GM19099 (cell line): Measurements from ENCODE around the gene PCDH19.

Experiments used
- POLR2A ChIP-seq: IDR thresholded peaks from 3 replicates; pipeline ENCODE4 v1.6.1; 2011; ENCODE audit warnings: low read depth; ENCODE audit not compliant: insufficient read length; ENCODE audit errors: extremely low read depth

PCDH19 gene

DNA sequence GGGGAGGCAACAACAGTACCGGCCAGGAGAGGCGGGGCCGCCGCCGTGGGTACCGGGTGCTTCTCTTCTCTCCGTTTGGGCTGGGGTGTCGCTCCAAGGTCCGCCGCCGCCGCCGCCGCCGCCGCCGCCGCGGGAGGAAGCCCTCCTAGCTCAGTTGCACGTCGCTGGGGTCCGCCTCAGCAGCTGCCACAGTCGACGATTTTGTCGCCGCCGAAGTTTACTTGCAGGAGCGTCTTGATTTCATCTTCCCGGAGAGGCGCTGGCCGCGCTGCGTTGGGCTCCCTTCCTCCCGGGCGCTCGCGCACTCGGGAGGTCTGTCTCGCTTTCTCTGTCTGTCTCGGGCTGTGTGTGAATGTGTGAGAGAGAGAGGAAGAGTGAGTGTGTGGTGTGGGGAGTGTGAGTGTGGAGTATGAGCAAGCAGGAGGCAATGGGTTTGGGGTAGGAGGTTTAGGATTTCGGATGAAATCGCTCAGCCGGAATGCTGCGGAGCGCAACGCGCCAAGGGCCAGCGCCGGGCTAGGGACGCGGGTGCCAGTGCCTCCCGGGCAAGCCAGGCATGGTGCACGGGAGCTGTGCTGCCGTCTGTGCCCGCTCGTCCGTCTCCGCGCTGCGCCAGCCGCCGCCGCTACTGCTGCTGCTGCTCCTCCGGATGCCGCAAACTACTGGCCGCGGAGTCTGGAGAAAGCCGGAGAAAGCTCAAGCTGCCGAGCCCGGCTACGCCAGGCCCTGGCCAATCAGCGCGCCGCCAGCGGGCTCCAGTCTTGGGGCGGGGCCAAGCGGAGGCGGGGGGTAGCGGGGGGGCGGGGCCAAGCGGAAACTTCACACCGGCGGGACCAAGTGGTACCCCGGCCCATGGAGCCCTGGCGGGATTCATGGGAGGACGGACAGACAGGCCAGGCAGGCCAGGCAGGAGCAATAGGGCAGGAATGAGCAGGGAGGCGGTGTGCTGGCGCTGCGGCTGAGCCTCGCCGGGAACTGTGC is at the start of gene PCDH19:
PCDH19 (minus strand) TSS at position 664 of the 981 bp plus-strand sequence. CDS start 1,676 bp downstream, outside the sequence.
- no peak for TF ChIP-seq POLR2A

DNA sequence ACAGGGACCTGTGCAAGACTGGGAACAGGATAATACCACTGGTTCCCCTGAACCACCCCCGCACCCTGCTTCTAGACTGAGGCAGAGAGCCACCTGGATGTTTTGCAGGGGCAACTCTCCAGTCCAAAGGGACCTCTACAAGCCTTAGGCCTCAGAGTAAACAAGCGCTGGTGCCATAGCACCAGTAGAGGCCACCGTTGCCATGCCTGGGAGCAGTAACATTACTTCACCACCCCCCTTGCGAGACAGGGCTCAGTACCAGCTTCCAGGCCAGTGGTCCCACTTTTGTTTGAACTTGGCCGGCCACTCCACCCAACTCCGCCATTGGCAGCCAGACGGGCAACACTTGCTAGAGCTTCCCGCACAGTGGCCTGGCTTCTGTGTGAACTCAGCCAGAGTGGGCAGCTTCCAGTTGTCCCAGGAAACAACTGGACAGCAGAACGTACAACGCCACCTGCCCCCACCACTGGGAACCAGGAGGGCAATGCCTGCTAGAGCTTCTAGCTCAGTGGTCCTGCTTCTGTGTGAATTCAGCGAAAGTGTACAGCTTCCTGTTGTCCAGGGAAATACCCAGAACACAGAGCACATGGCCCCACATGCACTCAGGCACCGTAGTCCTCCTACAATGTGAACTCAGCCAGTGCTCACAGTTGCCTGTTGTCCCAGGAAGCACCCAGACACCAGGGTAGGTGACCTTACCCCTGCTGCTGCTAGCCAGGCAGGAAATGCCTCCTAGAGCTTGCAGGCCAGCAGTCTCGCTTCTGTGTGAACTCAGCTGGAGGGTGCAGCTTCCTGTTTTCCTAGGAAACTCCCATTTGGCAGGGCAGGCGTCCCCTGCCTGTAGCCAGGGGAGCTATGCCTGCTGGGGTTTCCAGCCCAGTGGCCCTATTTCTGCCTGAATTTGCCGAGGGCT is 39.9 kb upstream of the PCDH19 start:
- TF ChIP-seq POLR2A, result no peak

GRCh38 chrX:100447655-100448397 is 37.8 kb upstream of the PCDH19 start:
- no peak for TF ChIP-seq POLR2A

DNA sequence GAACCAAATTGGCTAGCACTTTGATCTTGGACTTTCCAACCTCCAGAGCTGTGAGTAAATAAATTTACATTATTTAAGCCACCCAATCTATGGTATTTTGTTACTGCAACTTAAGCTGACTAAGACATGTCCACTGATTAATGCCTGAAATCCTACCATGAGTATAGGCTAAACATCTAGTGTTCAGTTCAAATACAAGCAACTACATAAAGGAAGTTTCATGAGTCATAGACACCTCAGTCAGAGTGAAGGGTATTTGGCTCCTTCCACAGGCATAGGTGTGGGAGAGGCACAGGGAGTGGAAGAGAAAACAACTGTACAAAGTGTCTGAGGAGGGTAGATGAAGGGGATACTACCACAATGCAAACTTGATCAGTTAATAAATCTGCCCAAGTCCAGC is 35.5 kb upstream of the PCDH19 start:
- TF ChIP-seq POLR2A, result no peak

DNA sequence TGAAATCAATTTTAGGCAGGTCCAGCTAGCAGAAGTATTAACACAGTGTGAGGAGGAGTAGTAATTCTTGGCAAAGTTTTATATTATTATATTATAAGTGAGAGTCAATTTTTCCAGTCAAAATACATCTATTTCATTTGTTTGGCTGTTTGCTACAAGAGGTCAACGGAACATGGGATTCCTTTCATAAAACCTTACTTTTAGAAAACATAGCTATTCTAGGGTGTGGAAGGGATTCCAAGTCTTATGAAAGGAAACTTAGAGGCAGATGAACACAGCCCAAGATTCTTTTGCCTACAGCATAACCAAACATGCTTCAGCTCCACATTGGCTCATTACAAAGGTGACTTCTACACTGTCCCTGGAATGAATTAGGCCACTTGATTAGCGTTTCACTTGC is 29.9 kb upstream of the PCDH19 start:
- TF ChIP-seq POLR2A, result no peak

GRCh38 chrX:100435726-100436125 is 25.7 kb upstream of the PCDH19 start:
- TF ChIP-seq POLR2A, result no peak

GRCh38 chrX:100424012-100424411 is 13.9 kb upstream of the PCDH19 start:
- no peak for TF ChIP-seq POLR2A

DNA sequence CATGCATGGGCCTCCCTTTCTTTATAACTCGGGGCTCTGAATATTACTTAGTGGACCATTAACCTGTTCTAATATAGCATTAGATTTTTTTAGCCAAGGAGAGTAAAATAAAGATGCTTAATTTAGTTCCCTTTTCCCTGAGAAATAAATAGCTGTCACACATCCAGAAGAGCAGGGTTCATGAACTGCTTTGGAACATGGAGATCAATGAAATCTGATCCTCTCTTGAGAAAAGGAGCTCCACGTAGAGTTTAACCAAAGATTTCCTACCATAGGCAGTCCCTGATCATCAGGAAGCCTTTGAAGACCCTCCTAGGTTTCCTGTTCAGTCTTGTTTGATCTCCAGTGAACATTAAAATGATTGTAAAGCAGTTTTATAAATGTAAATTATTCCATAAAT is 8.5 kb upstream of the PCDH19 start:
- no peak for TF ChIP-seq POLR2A

DNA sequence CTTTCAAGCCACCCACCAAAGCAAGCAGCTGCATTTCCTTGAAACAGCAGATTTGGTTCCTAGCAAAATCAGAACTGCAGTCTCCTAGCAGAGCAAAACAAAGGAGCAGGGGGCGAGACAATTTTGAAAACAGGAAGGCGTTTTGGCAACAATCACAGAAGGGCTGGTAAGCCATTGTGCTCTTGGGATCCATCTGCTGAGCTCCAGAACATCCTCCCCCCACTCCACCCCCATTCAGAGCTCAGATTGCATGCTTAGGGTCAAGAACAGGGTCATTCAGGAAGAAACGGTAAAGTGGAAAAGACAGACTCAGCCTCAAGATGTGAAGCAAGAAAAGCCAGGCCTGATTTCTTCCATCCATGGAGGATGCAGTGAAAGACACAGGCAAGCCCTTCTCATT is 7.6 kb upstream of the PCDH19 start:
- TF ChIP-seq POLR2A, result no peak

DNA sequence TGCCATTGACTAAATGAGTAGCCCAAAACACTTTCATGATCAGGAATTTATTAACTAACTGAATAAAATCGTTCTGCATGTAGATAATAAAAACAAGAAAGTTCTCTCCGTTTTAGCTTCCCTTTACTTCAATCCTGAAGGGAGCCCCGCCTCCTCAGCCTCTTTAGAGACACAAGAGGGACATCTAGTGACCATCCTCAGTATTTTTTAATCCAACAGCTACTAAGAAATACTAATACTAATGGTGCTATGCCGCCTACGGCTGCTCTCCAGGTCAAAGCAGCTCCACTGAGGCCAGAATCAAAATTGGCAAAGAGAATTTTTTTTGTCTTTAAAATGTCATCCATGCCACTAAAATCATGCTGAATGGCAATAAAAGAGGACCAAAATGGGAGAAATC is 3.2 kb upstream of the PCDH19 start:
- TF ChIP-seq POLR2A, result no peak

DNA sequence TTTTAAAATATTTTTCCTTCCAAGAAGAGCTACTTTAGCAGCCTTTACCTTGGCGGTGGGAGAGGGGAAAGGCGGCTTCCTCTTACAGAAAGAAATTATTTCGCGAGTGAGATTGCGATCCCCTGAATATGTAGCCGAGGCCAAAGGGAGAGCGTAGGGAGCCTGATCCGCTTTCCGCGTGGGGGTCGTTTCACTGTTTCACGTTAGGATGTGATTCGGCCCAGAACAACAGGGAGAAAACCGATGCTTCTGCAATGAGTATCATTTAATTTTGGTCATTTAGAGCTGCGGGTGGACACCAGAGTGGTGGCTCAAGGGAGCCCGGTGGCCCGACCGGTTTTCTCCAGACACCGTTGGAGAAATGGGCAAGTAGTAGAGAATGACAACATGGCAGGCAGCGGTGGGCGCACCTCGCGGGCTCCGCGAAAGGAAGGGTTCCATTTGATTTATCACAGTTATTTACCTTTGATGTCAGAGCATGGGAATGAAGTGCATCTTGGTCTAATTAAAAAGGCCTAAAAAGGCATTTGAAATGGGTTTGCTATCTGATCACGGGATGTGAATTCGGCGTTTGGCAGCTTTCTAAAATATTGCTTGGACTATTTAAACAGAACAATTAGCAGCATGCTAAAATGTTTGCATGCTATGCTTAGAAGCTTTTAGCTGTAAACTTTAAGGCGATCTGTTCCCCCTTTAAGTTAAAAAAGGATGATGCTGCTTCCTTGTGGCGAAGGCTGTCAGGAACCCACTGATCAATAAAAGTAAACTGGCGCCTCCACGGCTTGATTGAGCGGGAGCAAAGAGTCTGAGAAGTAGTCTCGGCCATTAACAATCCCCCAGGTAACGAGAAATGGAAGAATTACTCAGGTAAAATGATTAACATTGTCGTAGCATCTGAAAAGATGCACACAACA is 2.0 kb upstream of the PCDH19 start:
- no peak for TF ChIP-seq POLR2A

GRCh38 chrX:100410901-100411801 is 1.1 kb upstream of the PCDH19 start:
- TF ChIP-seq POLR2A, result no peak
